ENCODE data around the gene ZDHHC1.

ZDHHC1 gene

DNA sequence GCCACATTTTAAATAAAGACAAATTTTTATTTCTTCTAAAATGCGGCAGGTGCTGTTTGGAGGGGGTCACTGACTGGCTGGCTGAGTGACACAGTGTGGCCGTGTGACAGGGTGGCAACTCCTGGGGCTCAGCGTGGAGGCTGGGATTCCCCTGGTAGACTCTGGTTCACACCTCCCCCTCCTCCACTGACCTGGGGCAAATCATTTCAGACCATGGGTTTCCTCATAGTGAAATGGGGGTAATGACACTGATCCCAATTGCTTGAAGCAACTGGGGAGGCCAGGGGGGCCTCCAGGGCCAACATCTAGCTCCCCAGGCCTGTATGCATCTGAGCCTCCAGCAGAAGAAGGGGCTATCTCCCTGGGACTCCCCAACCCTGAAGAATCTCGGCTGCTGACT lies 21.2 kb upstream of the ZDHHC1 start:
- DNase-seq: no peak
- no peaks in the 10 kb centered on the region for H3K27me3 ChIP-seq
- TF ChIP-seq, protein P1, sequence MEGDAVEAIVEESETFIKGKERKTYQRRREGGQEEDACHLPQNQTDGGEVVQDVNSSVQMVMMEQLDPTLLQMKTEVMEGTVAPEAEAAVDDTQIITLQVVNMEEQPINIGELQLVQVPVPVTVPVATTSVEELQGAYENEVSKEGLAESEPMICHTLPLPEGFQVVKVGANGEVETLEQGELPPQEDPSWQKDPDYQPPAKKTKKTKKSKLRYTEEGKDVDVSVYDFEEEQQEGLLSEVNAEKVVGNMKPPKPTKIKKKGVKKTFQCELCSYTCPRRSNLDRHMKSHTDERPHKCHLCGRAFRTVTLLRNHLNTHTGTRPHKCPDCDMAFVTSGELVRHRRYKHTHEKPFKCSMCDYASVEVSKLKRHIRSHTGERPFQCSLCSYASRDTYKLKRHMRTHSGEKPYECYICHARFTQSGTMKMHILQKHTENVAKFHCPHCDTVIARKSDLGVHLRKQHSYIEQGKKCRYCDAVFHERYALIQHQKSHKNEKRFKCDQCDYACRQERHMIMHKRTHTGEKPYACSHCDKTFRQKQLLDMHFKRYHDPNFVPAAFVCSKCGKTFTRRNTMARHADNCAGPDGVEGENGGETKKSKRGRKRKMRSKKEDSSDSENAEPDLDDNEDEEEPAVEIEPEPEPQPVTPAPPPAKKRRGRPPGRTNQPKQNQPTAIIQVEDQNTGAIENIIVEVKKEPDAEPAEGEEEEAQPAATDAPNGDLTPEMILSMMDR (IDR thresholded peaks at IDR 0.05; ENCODE audit: low read depth, low read length): no peak
- H3K4me1 ChIP-seq: peaks cover 6% of the 10 kb centered on the region; the same call in 1 of the 2 replicates
- no peaks in the 10 kb centered on the region for H3K9me3 ChIP-seq
- H3K4me3 ChIP-seq (ENCODE audit: low read depth, low read length): no peak overlapping the region
- H3K36me3 ChIP-seq: peaks cover 9% of the 10 kb centered on the region; the same call in 1 of the 2 replicates

DNA sequence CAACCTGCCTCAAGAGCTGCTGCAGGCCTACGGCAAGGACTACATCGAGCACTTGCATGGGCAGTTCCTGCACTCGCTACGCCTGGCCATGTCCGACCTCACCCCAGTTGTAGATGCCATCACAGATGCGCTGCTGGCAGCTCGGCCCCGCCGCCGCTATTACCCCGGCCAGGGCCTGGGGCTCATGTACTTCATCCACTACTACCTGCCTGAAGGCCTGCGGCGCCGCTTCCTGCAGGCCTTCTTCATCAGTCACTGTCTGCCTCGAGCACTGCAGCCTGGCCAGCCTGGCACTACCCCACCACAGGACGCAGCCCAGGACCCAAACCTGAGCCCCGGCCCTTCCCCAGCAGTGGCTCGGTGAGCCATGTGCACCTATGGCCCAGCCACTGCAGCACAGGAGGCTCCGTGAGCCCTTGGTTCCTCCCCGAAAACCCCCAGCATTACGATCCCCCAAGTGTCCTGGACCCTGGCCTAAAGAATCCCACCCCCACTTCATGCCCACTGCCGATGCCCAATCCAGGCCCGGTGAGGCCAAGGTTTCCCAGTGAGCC lies 20.4 kb upstream of the ZDHHC1 start:
- TF ChIP-seq, protein P1 (IDR thresholded peaks at IDR 0.05; ENCODE audit: low read depth, low read length): no peak
- H3K36me3 ChIP-seq: peaks cover 9% of the 10 kb centered on the region; the same call in 1 of the 2 replicates
- DNase-seq: no peak

DNA sequence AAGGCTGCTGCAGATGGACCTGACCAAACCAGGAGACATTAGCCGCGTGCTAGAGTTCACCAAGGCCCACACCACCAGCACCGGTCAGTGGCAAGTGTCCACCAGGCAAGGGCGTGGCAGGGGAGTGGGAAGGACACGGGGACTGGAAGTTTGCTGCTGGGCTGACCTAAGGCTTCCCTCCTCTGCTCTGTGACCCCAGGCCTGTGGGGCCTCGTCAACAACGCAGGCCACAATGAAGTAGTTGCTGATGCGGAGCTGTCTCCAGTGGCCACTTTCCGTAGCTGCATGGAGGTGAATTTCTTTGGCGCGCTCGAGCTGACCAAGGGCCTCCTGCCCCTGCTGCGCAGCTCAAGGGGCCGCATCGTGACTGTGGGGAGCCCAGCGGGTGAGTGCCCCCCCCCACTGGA lies 19.5 kb upstream of the ZDHHC1 start:
- H3K9me3 ChIP-seq: no peaks in the 10 kb centered on the region
- no peak overlapping the region for H3K4me3 ChIP-seq (ENCODE audit: low read depth, low read length)
- H3K36me3 ChIP-seq: peaks cover 9% of the 10 kb centered on the region; the same call in 1 of the 2 replicates
- peaks cover 6% of the 10 kb centered on the region; the same call in 1 of the 2 replicates for H3K27me3 ChIP-seq
- TF ChIP-seq, protein P1 (IDR thresholded peaks at IDR 0.05; ENCODE audit: low read depth, low read length): no peak
- no peak for DNase-seq
- peaks cover 5% of the 10 kb centered on the region; the same call in 1 of the 2 replicates for H3K4me1 ChIP-seq

More for the DNA sequence above, 20.4 kb upstream of the ZDHHC1 start:
- Histone ChIP-seq H3K4me3 (ENCODE audit: low read depth, low read length) (no peak overlapping the region), H3K9me3 (no peaks in the 10 kb centered on the region), H3K27me3 (0 out of 2 replicates have a peak, but pooled peaks cover under 1% of the 10 kb centered on the region), H3K4me1 (peaks cover 7% of the 10 kb centered on the region; the same call in 1 of the 2 replicates)

DNA sequence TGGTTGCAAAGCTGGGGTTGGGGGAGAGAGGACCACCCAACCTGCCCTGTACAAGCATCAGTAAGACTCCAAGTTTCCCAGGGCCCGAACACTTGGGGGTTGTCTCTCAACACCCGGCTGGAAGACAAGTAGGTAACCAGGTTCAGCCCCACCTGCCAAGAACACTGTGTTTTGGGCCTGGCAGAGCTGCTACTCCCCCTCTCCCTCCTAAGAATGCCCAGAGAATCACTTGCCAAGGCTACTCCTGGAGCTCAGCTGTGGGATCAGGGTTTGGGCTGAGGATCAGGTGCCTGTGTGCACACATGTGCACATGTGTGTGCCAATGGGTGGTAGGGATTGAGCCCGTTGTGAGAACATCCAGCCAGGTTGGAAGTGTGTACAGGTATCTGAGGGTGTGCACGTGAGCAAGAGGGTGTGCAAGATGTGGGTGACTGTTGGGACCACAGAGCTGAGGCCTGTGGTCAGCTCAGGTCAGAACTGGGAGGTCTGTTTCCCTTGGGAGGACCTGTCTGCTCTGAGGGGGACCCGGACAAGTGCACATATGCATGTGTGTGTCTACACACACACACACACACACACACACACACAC lies 16.9 kb upstream of the ZDHHC1 start:
- Histone ChIP-seq H3K4me3 (ENCODE audit: low read depth, low read length) (no peak overlapping the region), H3K27me3 (peaks cover 12% of the 10 kb centered on the region), H3K4me1 (peaks cover 9% of the 10 kb centered on the region), H3K9me3 (no peaks in the 10 kb centered on the region), H3K36me3 (peaks cover 6% of the 10 kb centered on the region; the same call in 1 of the 2 replicates)
- TF ChIP-seq, protein P1 (IDR thresholded peaks at IDR 0.05; ENCODE audit: low read depth, low read length): no peak
- DNase-seq: no peak

DNA sequence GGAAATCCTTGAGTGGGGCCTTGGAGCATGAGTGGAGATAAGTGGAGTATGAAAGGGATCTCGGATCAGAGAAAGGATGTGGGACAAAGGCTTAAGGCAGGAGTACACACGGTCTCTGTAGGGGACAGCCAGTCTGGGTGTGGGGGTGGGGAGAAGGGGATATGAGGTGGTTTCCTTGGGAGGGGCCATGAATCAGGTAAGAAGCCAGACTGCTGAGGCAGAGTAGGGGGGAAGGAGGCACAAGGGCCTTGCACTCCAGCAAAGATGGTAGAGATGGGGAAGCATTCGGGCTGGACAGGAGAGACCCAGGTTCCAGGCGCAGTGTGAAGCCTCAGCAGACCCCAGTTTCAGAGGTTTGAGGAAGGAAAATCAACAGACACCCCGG lies 16.2 kb upstream of the ZDHHC1 start:
- H3K9me3 ChIP-seq: no peaks in the 10 kb centered on the region
- H3K27me3 ChIP-seq: peaks cover 12% of the 10 kb centered on the region
- H3K4me1 ChIP-seq: peaks cover 10% of the 10 kb centered on the region
- H3K36me3 ChIP-seq: no peaks in the 10 kb centered on the region
- no peak for DNase-seq
- H3K4me3 ChIP-seq (ENCODE audit: low read depth, low read length): no peak overlapping the region
- TF ChIP-seq, protein P1 (IDR thresholded peaks at IDR 0.05; ENCODE audit: low read depth, low read length): no peak
